Esophagus muscularis mucosa (tissue), 4 donors: ENCODE measurements around the gene MYO1E.

ENCODE experiments used
- CTCF ChIP-seq, 3 experiments: fragments of 200-600 bp in 2 of 3; fragments of 450-650 bp in 1 of 3; sonication (generic) in 2 of 3; IDR thresholded peaks; one replicate each; pipeline ENCODE4 v1.5.1; 2017 to 2019; ENCODE audit warnings: antibody characterized with exemption in 3 of 3, mild to moderate bottlenecking in 2 of 3, moderate library complexity in 1 of 3
- EP300 ChIP-seq: sonication (generic); formaldehyde crosslinking; IDR thresholded peaks from one replicate; pipeline ENCODE4 v1.6.1; 2017; ENCODE audit warnings: antibody characterized with exemption
- POLR2A ChIP-seq: fragments of 450-650 bp; IDR thresholded peaks from one replicate; pipeline ENCODE4 v1.6.1; 2017; ENCODE audit warnings: antibody characterized with exemption, moderate library complexity, mild to moderate bottlenecking, low read depth

- no peak for TF ChIP-seq EP300
- peak in 1 of 3 experiments; percentile 35 for TF ChIP-seq CTCF (IDR thresholded peaks at IDR 0.05)
- no peak for TF ChIP-seq POLR2A
Measured at GRCh38 chr15:59160880-59161593, 211.6 kb downstream of the MYO1E start.
